ENCODE results near the gene BNIPL.

GRCh38 chr1:151069103-151069486 lies 32.7 kb downstream of the BNIPL start:
- no peak for TF ChIP-seq EP300 (IDR thresholded peaks at IDR 0.05)
- TF ChIP-seq POLR2A (IDR thresholded peaks at IDR 0.05), result no peak

All from ovary (tissue), 1 donor.